DND-41 (cell line): ENCODE data around the gene CHID1.

Experiments
- ATAC-seq: fragments of 200-7000 bp; cut with Tn5 transposase; 3 replicates; pipeline ENCODE4 v1.9.1; 2021; ENCODE audit warnings: low read depth; ENCODE audit not compliant: insufficient read depth
- DNase-seq: peaks from one replicate; pipeline ENCODE4 v3.0.0-alpha.2; 2020
- H2AFZ ChIP-seq: 2 replicates; pipeline ENCODE4 v1.6.0; 2012; ENCODE audit warnings: low read depth, low read length
- H3K27ac ChIP-seq: 2 replicates; pipeline ENCODE4 v1.5.1; 2012; ENCODE audit warnings: low read length, inconsistent platforms
- H3K27me3 ChIP-seq: fragments of 200-600 bp; sonication (generic); 2 replicates; pipeline ENCODE4 v1.6.0; 2012; ENCODE audit warnings: low read length, mild to moderate bottlenecking, inconsistent platforms; ENCODE audit not compliant: insufficient read depth, poor library complexity
- H3K36me3 ChIP-seq: 2 replicates; pipeline ENCODE4 v1.5.1; 2012; ENCODE audit warnings: low read length, inconsistent platforms; ENCODE audit not compliant: insufficient read depth
- H3K4me1 ChIP-seq: 2 replicates; pipeline ENCODE4 v1.5.1; 2012; ENCODE audit warnings: mild to moderate bottlenecking, low read length; ENCODE audit not compliant: insufficient read depth
- H3K4me2 ChIP-seq: 2 replicates; pipeline ENCODE4 v1.6.0; 2012; ENCODE audit warnings: mild to moderate bottlenecking, moderate library complexity, low read length, inconsistent platforms; ENCODE audit not compliant: insufficient read depth
- H3K4me3 ChIP-seq, 2 experiments: fragments of 200-600 bp in 1 of 2; shearing (Covaris generic) in 1 of 2; 2 replicates each; pipeline ENCODE4 v1.5.1; 2012 to 2016; ENCODE audit warnings: inconsistent platforms in 2 of 2, low read length in 2 of 2, mild to moderate bottlenecking in 2 of 2, low read depth in 1 of 2, moderate library complexity in 1 of 2
- H3K79me2 ChIP-seq: 2 replicates; pipeline ENCODE4 v1.6.0; 2012; ENCODE audit warnings: low read length, inconsistent platforms; ENCODE audit not compliant: insufficient read depth
- H3K9ac ChIP-seq: 2 replicates; pipeline ENCODE4 v1.6.0; 2012; ENCODE audit warnings: low read depth, mild to moderate bottlenecking, inconsistent platforms, low read length, moderate library complexity
- H3K9me3 ChIP-seq: 2 replicates; pipeline ENCODE4 v1.5.1; 2012; ENCODE audit warnings: low read length, moderate library complexity, mild to moderate bottlenecking, inconsistent platforms; ENCODE audit not compliant: insufficient read depth, severe bottlenecking
- H4K20me1 ChIP-seq: 2 replicates; pipeline ENCODE4 v1.6.0; 2012; ENCODE audit warnings: low read length; ENCODE audit not compliant: insufficient read depth
- EZH2 ChIP-seq: IDR thresholded peaks from 3 replicates; pipeline ENCODE4 v1.6.1; 2012; ENCODE audit warnings: borderline replicate concordance, low read depth, mild to moderate bottlenecking, moderate library complexity, low read length, inconsistent platforms; ENCODE audit not compliant: severe bottlenecking
- TF ChIP-seq, protein P1 (sequence below): IDR thresholded peaks from 2 replicates; pipeline ENCODE4 v1.5.1; 2012; ENCODE audit warnings: borderline replicate concordance, low read length, moderate library complexity, mild to moderate bottlenecking; ENCODE audit not compliant: poor library complexity, severe bottlenecking; ENCODE audit errors: extremely low read depth

CHID1 gene

DNA sequence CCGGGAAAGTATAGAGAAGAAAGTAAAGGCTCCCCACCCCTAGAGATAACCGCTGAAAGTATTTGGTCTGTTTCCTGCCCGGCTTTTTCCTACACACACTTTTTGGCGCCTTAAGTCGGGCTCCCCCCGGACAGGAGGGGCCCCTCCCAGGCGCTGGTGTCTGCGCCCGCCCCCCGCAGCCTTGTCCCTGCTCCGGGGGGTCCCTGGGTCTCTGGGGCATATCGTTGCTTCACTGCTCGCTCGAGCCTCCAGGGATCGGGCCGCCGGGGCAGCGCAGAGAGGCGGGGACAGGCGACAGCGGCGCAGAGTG is 83.8 kb downstream of the CHID1 start:
- peaks cover 20% of the 10 kb centered on the region for H3K4me1 ChIP-seq
- peak overlapping the region; percentile 48; the same call in 1 of the 2 replicates for H3K9ac ChIP-seq

DNA sequence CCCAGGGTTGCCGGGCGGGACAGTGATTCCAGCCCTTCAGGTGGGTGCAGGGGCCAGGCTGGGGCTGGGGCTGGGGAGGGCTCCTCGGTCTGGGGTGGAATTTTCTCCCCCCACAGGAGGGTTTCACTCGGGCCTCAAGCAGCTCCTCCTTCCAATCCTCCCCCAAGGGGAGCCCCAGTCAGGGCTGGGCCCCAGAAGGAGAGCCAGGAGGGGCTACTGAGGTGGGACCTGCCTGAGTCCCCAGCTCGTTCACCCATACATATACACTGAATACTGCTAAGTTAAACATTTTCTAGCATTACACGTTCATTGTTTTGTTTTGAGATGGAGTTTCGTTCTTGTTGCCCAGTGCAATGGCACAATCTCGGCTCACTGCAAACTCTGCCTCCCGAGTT is 84.4 kb downstream of the CHID1 start:
- Histone ChIP-seq H3K27ac (no peak overlapping the region), H3K9ac (peak overlapping the region; percentile 48; the same call in 1 of the 2 replicates), H3K4me3 (peak overlapping the region in 1 of 2 experiments; percentile 4; a peak in 1 of 4 replicates), H4K20me1 (peaks cover 35% of the 10 kb centered on the region), H3K36me3 (peaks cover 35% of the 10 kb centered on the region), H3K4me1 (peaks cover 24% of the 10 kb centered on the region), H3K4me2 (peak overlapping the region; percentile 80), H3K27me3 (peaks cover 47% of the 10 kb centered on the region), H3K9me3 (no peaks in the 10 kb centered on the region), H3K79me2 (peaks cover 7% of the 10 kb centered on the region), H2AFZ (no peak overlapping the region)
- DNase-seq (no peak), ATAC-seq (no peak)
- no peak for TF ChIP-seq EZH2
- TF ChIP-seq, protein P1, sequence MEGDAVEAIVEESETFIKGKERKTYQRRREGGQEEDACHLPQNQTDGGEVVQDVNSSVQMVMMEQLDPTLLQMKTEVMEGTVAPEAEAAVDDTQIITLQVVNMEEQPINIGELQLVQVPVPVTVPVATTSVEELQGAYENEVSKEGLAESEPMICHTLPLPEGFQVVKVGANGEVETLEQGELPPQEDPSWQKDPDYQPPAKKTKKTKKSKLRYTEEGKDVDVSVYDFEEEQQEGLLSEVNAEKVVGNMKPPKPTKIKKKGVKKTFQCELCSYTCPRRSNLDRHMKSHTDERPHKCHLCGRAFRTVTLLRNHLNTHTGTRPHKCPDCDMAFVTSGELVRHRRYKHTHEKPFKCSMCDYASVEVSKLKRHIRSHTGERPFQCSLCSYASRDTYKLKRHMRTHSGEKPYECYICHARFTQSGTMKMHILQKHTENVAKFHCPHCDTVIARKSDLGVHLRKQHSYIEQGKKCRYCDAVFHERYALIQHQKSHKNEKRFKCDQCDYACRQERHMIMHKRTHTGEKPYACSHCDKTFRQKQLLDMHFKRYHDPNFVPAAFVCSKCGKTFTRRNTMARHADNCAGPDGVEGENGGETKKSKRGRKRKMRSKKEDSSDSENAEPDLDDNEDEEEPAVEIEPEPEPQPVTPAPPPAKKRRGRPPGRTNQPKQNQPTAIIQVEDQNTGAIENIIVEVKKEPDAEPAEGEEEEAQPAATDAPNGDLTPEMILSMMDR = no peak

More for the DNA sequence above, 83.8 kb downstream of the CHID1 start:
- Histone ChIP-seq H3K4me2 (peak overlapping the region; percentile 80), H3K36me3 (peaks cover 29% of the 10 kb centered on the region), H3K27ac (no peak overlapping the region), H3K4me3 (peak overlapping the region in 1 of 2 experiments; percentile 53; a peak in 3 of 4 replicates), H4K20me1 (peaks cover 29% of the 10 kb centered on the region), H2AFZ (no peak overlapping the region), H3K27me3 (peaks cover 53% of the 10 kb centered on the region), H3K9me3 (no peaks in the 10 kb centered on the region), H3K79me2 (peaks cover 3% of the 10 kb centered on the region; the same call in 1 of the 2 replicates)
- TF ChIP-seq, protein P1 = no peak
- TF ChIP-seq EZH2 = peak; percentile 99
- peak; percentile 48 for ATAC-seq
- peak; percentile 33 for DNase-seq

DNA sequence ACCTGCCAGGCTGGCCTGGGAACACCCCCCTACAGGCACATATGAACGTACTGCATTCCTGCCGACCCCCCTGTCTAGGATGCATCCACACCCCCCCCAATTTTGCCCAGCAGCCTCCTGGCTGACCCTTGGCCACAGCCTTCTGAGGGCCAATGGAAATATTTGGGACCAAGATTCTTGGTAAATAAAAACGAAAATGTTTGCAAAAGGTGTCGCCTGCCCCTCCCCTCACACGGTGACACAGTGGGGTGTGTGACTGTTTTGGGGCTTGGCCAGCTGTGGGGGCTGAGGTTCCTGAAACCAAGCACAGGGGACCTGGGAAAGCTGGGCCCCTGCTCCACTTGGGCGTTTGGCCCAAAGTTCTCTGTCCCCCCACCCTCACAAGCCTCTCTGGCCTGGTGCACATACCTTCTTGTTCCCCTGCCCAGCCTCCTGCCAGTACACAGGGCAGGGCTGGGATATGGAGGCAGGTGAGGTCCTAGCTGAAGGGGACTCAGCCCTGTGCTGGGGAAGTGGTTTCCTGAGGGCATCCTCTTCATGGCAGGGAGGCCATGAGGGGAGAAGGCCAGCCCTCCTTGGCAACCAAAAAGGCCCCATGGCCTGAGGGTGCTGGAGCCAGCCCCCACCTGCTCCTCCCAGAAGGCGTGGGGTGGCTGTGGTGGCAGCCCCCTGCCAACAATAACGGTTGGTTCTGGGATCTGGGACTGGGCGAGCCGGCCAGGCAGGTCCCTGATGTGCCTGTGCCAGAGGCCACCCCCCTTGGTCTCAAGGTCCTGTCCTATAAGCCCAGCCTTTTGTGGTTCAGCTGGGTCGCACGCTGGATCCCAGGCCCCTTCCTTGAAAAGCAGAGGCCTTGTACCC is 85.0 kb downstream of the CHID1 start:
- ATAC-seq (no peak), DNase-seq (no peak)
- Histone ChIP-seq H4K20me1 (peaks cover 41% of the 10 kb centered on the region), H3K9me3 (no peaks in the 10 kb centered on the region), H3K4me1 (peaks cover 30% of the 10 kb centered on the region), H3K9ac (no peak overlapping the region), H3K36me3 (peaks cover 39% of the 10 kb centered on the region), H3K27ac (no peak overlapping the region), H3K4me2 (peak overlapping the region; percentile 80), H3K4me3 (no peak overlapping the region), H3K27me3 (peaks cover 41% of the 10 kb centered on the region), H2AFZ (no peak overlapping the region), H3K79me2 (peaks cover 14% of the 10 kb centered on the region)
- TF ChIP-seq, protein P1 = no peak
- no peak for TF ChIP-seq EZH2
